Stimulated activated CD4-positive, alpha-beta T cell treated with anti-CD3 and anti-CD28 coated beads, Interleukin-12 subunit alpha, Interleukin-12 subunit beta, amount 100 ng/mL, for 48 hours (primary cell): Measurements from ENCODE around the gene SOCS1.
A peak's percentile ranks its signal among the peaks of the same experiment; 100 is the strongest.

Source experiments
- DNase-seq, 3 donors: peaks; one replicate each; pipeline ENCODE4 v3.0.0-alpha.2; 2020; ENCODE audit warnings: low read depth in 2 of 3, low spot score in 1 of 3

SOCS1 gene

GRCh38 chr16:11263737-11264136 lies 7.7 kb upstream of the SOCS1 start:
- peak in 2 of 3 donors; percentile 64 to 66 for DNase-seq

GRCh38 chr16:11262915-11263314 lies 6.9 kb upstream of the SOCS1 start:
- no peak for DNase-seq

GRCh38 chr16:11260596-11260966 lies 4.6 kb upstream of the SOCS1 start:
- DNase-seq, result no peak

GRCh38 chr16:11259655-11260595 lies 3.9 kb upstream of the SOCS1 start:
- DNase-seq, result no peak

- DNase-seq, result no peak
Observed at GRCh38 chr16:11258553-11259492, 2.8 kb upstream of the SOCS1 start.

- DNase-seq, result peak in 2 of 3 donors; percentile 43 to 58
Observed at GRCh38 chr16:11257131-11257938, 1.3 kb upstream of the SOCS1 start.

- DNase-seq, result peak in 2 of 3 donors; percentile 44 to 68
Observed at GRCh38 chr16:11256661-11257130, 692 bp upstream of the SOCS1 start.

- DNase-seq, result peak in 2 of 3 donors; percentile 37 to 42
Observed at GRCh38 chr16:11254913-11255736, 879 bp downstream of the SOCS1 start.

GRCh38 chr16:11253995-11254912 lies 1.8 kb downstream of the SOCS1 start:
- no peak for DNase-seq

GRCh38 chr16:11253009-11253994 lies 2.7 kb downstream of the SOCS1 start:
- peak in 2 of 3 donors; percentile 37 to 50 for DNase-seq

GRCh38 chr16:11252482-11252931 lies 3.5 kb downstream of the SOCS1 start:
- DNase-seq, result peak in 1 of 3 donors; percentile 28

GRCh38 chr16:11251525-11252481 lies 4.2 kb downstream of the SOCS1 start:
- DNase-seq, result peak; percentile 79 to 86 (median 81)

- no peak for DNase-seq
Observed at GRCh38 chr16:11250786-11251524, 5.0 kb downstream of the SOCS1 start.

GRCh38 chr16:11250091-11250785 lies 5.8 kb downstream of the SOCS1 start:
- no peak for DNase-seq
